IMR-90 (cell line): ENCODE data around the gene GRB10. TPM values are rescaled to one million over a fixed set of nuclear protein-coding genes. Genes with fewer than 3 reads are reported as not detected.

Experiments
- ATAC-seq: fragments of 200-7000 bp; cut with Tn5 transposase; 2 replicates; pipeline ENCODE4 v1.9.1; 2020; ENCODE audit warnings: low read depth, mild to moderate bottlenecking, moderate library complexity
- BruUV-seq: library from RNA; stranded (reverse); fragments of 400-500 nt; replicated peaks from 2 replicates; lab custom pipeline; 2021; lab: Mats Ljungman, UMichigan
- CTCF ChIA-PET: fragments of 300-600 bp; formaldehyde crosslinking; extraction: SDS; loops from one replicate; lab custom pipeline; 2021; ENCODE audit warnings: antibody characterized with exemption; lab: Yijun Ruan, JAX
- POLR2A ChIA-PET: fragments of 300-600 bp; sonication (Branson Sonifier 250); formaldehyde crosslinking; loops from one replicate; lab custom pipeline; 2022; ENCODE audit warnings: antibody characterized with exemption; ENCODE audit not compliant: unreplicated experiment; lab: Charles Lee
- DNase-seq: peaks from one replicate; pipeline ENCODE4 v3.0.0; 2013
- H2AFZ ChIP-seq: replicated peaks from 2 replicates; pipeline ENCODE3; 2013; ENCODE audit warnings: low read length, mild to moderate bottlenecking; ENCODE audit not compliant: poor library complexity
- H2AK5ac ChIP-seq: 2 replicates; pipeline ENCODE4 v1.6.1; 2013; ENCODE audit warnings: low read depth, low read length, inconsistent platforms
- H2AK9ac ChIP-seq: replicated peaks from 2 replicates; pipeline ENCODE3; 2013; ENCODE audit warnings: mild to moderate bottlenecking, low read depth, low read length, moderate library complexity; ENCODE audit not compliant: poor library complexity
- H2BK120ac ChIP-seq: 2 replicates; pipeline ENCODE4 v1.6.1; 2013; ENCODE audit warnings: low read depth, low read length, inconsistent platforms
- H2BK15ac ChIP-seq: 3 replicates; pipeline ENCODE4 v1.6.1; 2013; ENCODE audit warnings: low read depth, low read length, inconsistent platforms
- H2BK20ac ChIP-seq: 2 replicates; pipeline ENCODE4 v1.6.1; 2013; ENCODE audit warnings: low read depth, mild to moderate bottlenecking, inconsistent platforms, low read length, moderate library complexity
- H2BK5ac ChIP-seq: 2 replicates; pipeline ENCODE4 v1.6.1; 2013; ENCODE audit warnings: mild to moderate bottlenecking, low read depth, low read length, inconsistent platforms; ENCODE audit not compliant: poor library complexity, severe bottlenecking
- H3K14ac ChIP-seq: replicated peaks from 2 replicates; pipeline ENCODE4 v1.6.1; 2013; ENCODE audit warnings: low read depth, low read length, inconsistent platforms
- H3K18ac ChIP-seq: 2 replicates; pipeline ENCODE4 v1.6.1; 2013; ENCODE audit warnings: low read depth, low read length, control low read depth
- H3K23ac ChIP-seq: 2 replicates; pipeline ENCODE4 v1.6.1; 2013; ENCODE audit warnings: low read depth, low read length, inconsistent platforms
- H3K27ac ChIP-seq: 2 replicates; pipeline ENCODE4 v1.5.1; 2013; ENCODE audit warnings: mild to moderate bottlenecking, control low read depth, low read length; ENCODE audit not compliant: insufficient read depth
- H3K27me3 ChIP-seq: 2 replicates; pipeline ENCODE4 v1.6.1; 2013; ENCODE audit warnings: low read length; ENCODE audit not compliant: control insufficient read depth, insufficient read depth
- H3K36me3 ChIP-seq: 2 replicates; pipeline ENCODE4 v1.6.1; 2013; ENCODE audit warnings: low read length, mixed read lengths; ENCODE audit not compliant: control insufficient read depth, insufficient read depth
- H3K4ac ChIP-seq: 2 replicates; pipeline ENCODE4 v1.6.1; 2013; ENCODE audit warnings: low read depth, low read length, inconsistent platforms
- H3K4me1 ChIP-seq: 2 replicates; pipeline ENCODE4 v1.6.1; 2013; ENCODE audit warnings: low read length, mixed read lengths; ENCODE audit not compliant: control insufficient read depth, insufficient read depth
- H3K4me2 ChIP-seq: 2 replicates; pipeline ENCODE4 v1.6.1; 2013; ENCODE audit warnings: low read depth, mild to moderate bottlenecking, control low read depth, low read length, moderate library complexity
- H3K4me3 ChIP-seq: 2 replicates; pipeline ENCODE4 v1.5.1; 2013; ENCODE audit warnings: low read depth, mild to moderate bottlenecking, control low read depth, low read length, moderate library complexity; ENCODE audit not compliant: insufficient read depth
- H3K56ac ChIP-seq: 2 replicates; pipeline ENCODE4 v1.6.1; 2013; ENCODE audit warnings: low read length, inconsistent platforms; ENCODE audit not compliant: insufficient read depth; ENCODE audit errors: extremely low read depth
- H3K79me1 ChIP-seq, 2 experiments: 2 replicates each; pipeline ENCODE4 v1.6.1; 2013; ENCODE audit warnings: low read length in 2 of 2, inconsistent platforms in 1 of 2, low read depth in 1 of 2
- H3K9ac ChIP-seq: 2 replicates; pipeline ENCODE4 v1.6.1; 2013; ENCODE audit warnings: low read depth, low read length, control low read depth
- H3K9me1 ChIP-seq: 2 replicates; pipeline ENCODE4 v1.6.1; 2013; ENCODE audit warnings: low read length, inconsistent platforms; ENCODE audit not compliant: insufficient read depth
- H3K9me3 ChIP-seq: 2 replicates; pipeline ENCODE4 v1.6.1; 2013; ENCODE audit warnings: low read length; ENCODE audit not compliant: control insufficient read depth, insufficient read depth
- H4K20me1 ChIP-seq: 2 replicates; pipeline ENCODE4 v1.6.1; 2013; ENCODE audit warnings: low read length, inconsistent platforms; ENCODE audit not compliant: insufficient read depth
- H4K5ac ChIP-seq: 2 replicates; pipeline ENCODE4 v1.6.1; 2013; ENCODE audit warnings: mild to moderate bottlenecking, low read depth, low read length, control low read depth
- H4K8ac ChIP-seq, 2 experiments: 2 replicates each; pipeline ENCODE4 v1.6.1; 2013; ENCODE audit warnings: low read depth in 2 of 2, low read length in 2 of 2, control low read depth in 1 of 2, inconsistent platforms in 1 of 2
- H4K91ac ChIP-seq: 2 replicates; pipeline ENCODE4 v1.6.1; 2013; ENCODE audit warnings: low read depth, low read length, inconsistent platforms; ENCODE audit not compliant: insufficient read depth
- BHLHE40 ChIP-seq: fragments of 150-350 bp; IDR thresholded peaks from 2 replicates; pipeline ENCODE4 v1.6.1; 2016; ENCODE audit warnings: mild to moderate bottlenecking, low read depth, low read length
- FOS ChIP-seq: fragments of 150-350 bp; IDR thresholded peaks from 2 replicates; pipeline ENCODE4 v1.6.1; 2016; ENCODE audit warnings: low read depth, low read length
- MAFK ChIP-seq: IDR thresholded peaks from 2 replicates; pipeline ENCODE4 v1.6.1; 2012; ENCODE audit warnings: low read depth, low read length, improper control_type of control experiment
- MAZ ChIP-seq: IDR thresholded peaks from 2 replicates; pipeline ENCODE4 v1.6.1; 2012; ENCODE audit warnings: low read depth, mild to moderate bottlenecking, low read length, improper control_type of control experiment, moderate library complexity, borderline replicate concordance
- MXI1 ChIP-seq: IDR thresholded peaks from 2 replicates; pipeline ENCODE4 v1.6.1; 2012; ENCODE audit warnings: low read depth, mild to moderate bottlenecking, low read length, moderate library complexity, borderline replicate concordance
- POLR2A ChIP-seq: IDR thresholded peaks from 2 replicates; pipeline ENCODE4 v1.6.1; 2012; ENCODE audit warnings: mild to moderate bottlenecking, low read depth, low read length
- RCOR1 ChIP-seq: IDR thresholded peaks from 2 replicates; pipeline ENCODE4 v1.6.1; 2012; ENCODE audit warnings: mild to moderate bottlenecking, low read length, improper control_type of control experiment; ENCODE audit not compliant: insufficient replicate concordance
- RFX5 ChIP-seq: IDR thresholded peaks from 2 replicates; pipeline ENCODE4 v1.8.0; 2012; ENCODE audit warnings: low read depth, mild to moderate bottlenecking, low read length, moderate library complexity
- SMC3 ChIP-seq: fragments of 150-350 bp; IDR thresholded peaks from 2 replicates; pipeline ENCODE4 v1.6.1; 2016; ENCODE audit warnings: low read depth, mild to moderate bottlenecking, antibody characterized with exemption, low read length, moderate library complexity
- USF2 ChIP-seq: fragments of 150-350 bp; IDR thresholded peaks from 2 replicates; pipeline ENCODE4 v1.6.1; 2017; ENCODE audit warnings: mild to moderate bottlenecking, antibody characterized with exemption, low read length, low read depth
- WGBS, 2 experiments: methylation state at CpG; one replicate each; pipeline versions ENCODE4 v1.1.5 to v1.1.7; 2013; ENCODE audit warnings: missing lambda C conversion rate in 2 of 2; ENCODE audit not compliant: insufficient read length in 1 of 2; ENCODE audit errors: extremely low coverage in 2 of 2; 5-methylcytosine and 5-hydroxymethylcytosine counted together
- dilution Hi-C: fragments of 300-500 bp; cut with HindIII; formaldehyde crosslinking; loops from one replicate; pipeline ENCODE4 v1.14.3; 2018; ENCODE audit warnings: low sequenced_read_pairs; ENCODE audit not compliant: unreplicated experiment
- in situ Hi-C: fragments of 300-500 bp; cut with MboI; formaldehyde crosslinking; loops from 3 replicates; pipeline ENCODE4 v1.14.3; 2019; ENCODE audit warnings: low sequenced_read_pairs, inconsistent platforms, mixed read lengths
- intact Hi-C: fragments of 100-400 bp; cut with micrococcal nuclease; formaldehyde crosslinking; loops from 2 replicates; pipeline ENCODE4 v1.10.0; 2022
- polyA plus RNA-seq, 3 experiments: library from polyadenylated mRNA; depleted of rRNA; stranded (reverse); fragments of >200 nt; gene quantifications; 2 replicates each; pipeline ENCODE4 v1.2.3, GENCODE V29; 2012; ENCODE audit warnings: low replicate concordance in 1 of 3
- total RNA-seq: library from RNA; depleted of rRNA; stranded (reverse); fragments of >200 nt; gene quantifications from 2 replicates; pipeline ENCODE4 v1.2.3, GENCODE V29; 2012

GRB10 gene
- total and polyA plus RNA-seq, 2 of the 4 experiments (the other 2 are of a cell fraction): 6.3 to 15.1 TPM

- TF ChIP-seq FOS (no peak), RFX5 (no peak), MXI1 (no peak), RCOR1 (no peak), USF2 (no peak), SMC3 (no peak), POLR2A (no peak), MAFK (no peak), MAZ (no peak), BHLHE40 (no peak)
- H3K79me1 ChIP-seq: no peaks in the 10 kb centered on the region
- no peaks in the 10 kb centered on the region for H3K36me3 ChIP-seq
- intact Hi-C loops (no loop called here), dilution Hi-C loops (no loop called here), in situ Hi-C loops (no loop called here)
- no peaks in the 10 kb centered on the region for H3K4me1 ChIP-seq
- no peak for ATAC-seq
- H3K9me3 ChIP-seq: no peaks in the 10 kb centered on the region
- no peak overlapping the region for H4K5ac ChIP-seq
- H2BK5ac ChIP-seq: no peak overlapping the region
- no peak for DNase-seq
- BruUV-seq: no TSS peak
- no CpG with 5 or more reads among the region's 5 CpGs for WGBS, 2 experiments
- no peak overlapping the region for H3K4me2 ChIP-seq
- H3K23ac ChIP-seq: no peak overlapping the region
- ChIA-PET POLR2A (no interaction called here), CTCF (interaction anchor here (0.6 kb wide), 1 partner anchor 261 kb away, joined by 3 read pairs; no protein-coding TSS in a partner anchor)
- H2BK15ac ChIP-seq: no peak overlapping the region
- H4K8ac ChIP-seq: no peak overlapping the region
- no peak overlapping the region for H4K91ac ChIP-seq
- H3K9me1 ChIP-seq: no peaks in the 10 kb centered on the region; the same call in 1 of the 2 replicates
- no peak overlapping the region for H3K4me3 ChIP-seq
- H3K56ac ChIP-seq: no peak overlapping the region
- no peak overlapping the region for H2AK5ac ChIP-seq
- H3K18ac ChIP-seq: no peak overlapping the region
- no peak overlapping the region for H2AK9ac ChIP-seq
- H3K27me3 ChIP-seq: peaks cover 49% of the 10 kb centered on the region
- no peaks in the 10 kb centered on the region for H4K20me1 ChIP-seq
- H3K4ac ChIP-seq: no peak overlapping the region
- H2BK20ac ChIP-seq: no peak overlapping the region
- no peak overlapping the region for H3K27ac ChIP-seq
- H2AFZ ChIP-seq: no peak overlapping the region
- H3K14ac ChIP-seq: no peak overlapping the region
- H2BK120ac ChIP-seq: no peak overlapping the region
- H3K9ac ChIP-seq: no peak overlapping the region
Observed at GRCh38 chr7:50805447-50806125, 22.9 kb upstream of the GRB10 start.
